PFSK-1 (cell line): Measurements from ENCODE around the gene GUCY1A2.

Experiments
- FOXP2 ChIP-seq: optimal IDR thresholded peaks from 2 replicates; pipeline ENCODE3; 2011; ENCODE audit warnings: borderline replicate concordance, control low read depth, inconsistent platforms; ENCODE audit not compliant: insufficient read depth; ENCODE audit errors: extremely low read length, extremely low read depth
- POLR2AphosphoS5 ChIP-seq: IDR thresholded peaks from 2 replicates; pipeline ENCODE4 v1.6.1; 2012; ENCODE audit warnings: low read depth, mild to moderate bottlenecking, control low read depth, low read length, moderate library complexity
- SIN3A ChIP-seq: IDR thresholded peaks from 2 replicates; pipeline ENCODE4 v1.6.1; 2012; ENCODE audit warnings: mild to moderate bottlenecking, low read length, moderate library complexity, borderline replicate concordance; ENCODE audit not compliant: insufficient read depth
- TAF1 ChIP-seq: IDR thresholded peaks from 2 replicates; pipeline ENCODE4 v1.6.1; 2012; ENCODE audit warnings: low read length, control low read depth, borderline replicate concordance; ENCODE audit not compliant: insufficient read depth
- TF ChIP-seq, protein P1 (sequence below), 2 experiments: IDR thresholded peaks; 2 replicates each; pipeline versions ENCODE4 v1.6.1 to v1.8.0; 2011 to 2012; ENCODE audit warnings: low read depth in 2 of 2, low read length in 2 of 2, control low read depth in 1 of 2, inconsistent platforms in 1 of 2, mild to moderate bottlenecking in 1 of 2, moderate library complexity in 1 of 2; ENCODE audit not compliant: insufficient read depth in 1 of 2

Gene GUCY1A2

DNA sequence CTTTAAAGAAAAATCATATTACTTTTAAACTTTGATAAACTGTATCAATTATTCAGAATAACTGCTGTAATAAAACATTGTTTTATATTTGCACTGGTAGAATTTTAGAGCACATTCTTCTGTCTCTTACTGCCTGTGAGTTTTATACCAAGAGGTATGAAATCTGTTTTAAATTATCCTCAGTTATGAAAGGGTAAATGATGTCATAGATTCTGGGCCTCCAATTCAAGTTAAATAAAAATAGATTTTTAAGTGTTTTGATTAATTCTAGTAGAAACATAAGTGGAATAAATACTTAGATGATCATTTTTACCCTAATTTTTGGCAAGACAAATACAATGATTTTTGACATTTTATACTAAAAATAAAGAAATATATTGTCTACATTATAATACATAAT, 93.0 kb downstream of the GUCY1A2 start:
- TF ChIP-seq TAF1 (no peak), POLR2AphosphoS5 (no peak), SIN3A (no peak)

DNA sequence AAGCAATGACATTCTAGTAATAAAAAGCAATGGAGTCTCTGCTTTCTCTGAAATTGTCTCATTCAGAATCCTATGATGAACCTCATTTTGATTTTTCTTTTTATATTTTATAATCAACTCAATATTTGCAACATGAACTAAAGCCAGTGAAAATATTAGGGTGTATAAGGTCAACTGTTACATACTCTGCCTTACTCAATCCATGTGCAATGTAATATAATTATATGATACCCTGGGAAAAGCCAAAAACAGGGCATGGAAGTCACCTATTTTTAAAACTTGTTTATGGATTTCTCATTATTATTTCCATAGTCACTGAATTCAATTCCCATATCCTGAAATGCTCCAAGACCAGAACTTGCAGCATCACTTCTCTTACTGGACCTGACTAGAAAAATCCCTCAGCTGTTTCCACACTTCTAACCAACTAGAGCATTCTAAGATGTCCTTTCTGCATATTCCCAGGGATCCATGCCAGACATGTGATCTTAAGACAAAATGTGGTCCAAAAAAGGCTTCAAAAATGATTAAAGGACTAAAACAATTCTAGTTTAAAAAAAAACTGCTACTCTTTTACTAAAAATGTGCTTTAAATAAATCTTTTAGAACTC, 97.3 kb downstream of the GUCY1A2 start:
- no peak for TF ChIP-seq FOXP2
- no peak for TF ChIP-seq TAF1
- TF ChIP-seq, protein P1, sequence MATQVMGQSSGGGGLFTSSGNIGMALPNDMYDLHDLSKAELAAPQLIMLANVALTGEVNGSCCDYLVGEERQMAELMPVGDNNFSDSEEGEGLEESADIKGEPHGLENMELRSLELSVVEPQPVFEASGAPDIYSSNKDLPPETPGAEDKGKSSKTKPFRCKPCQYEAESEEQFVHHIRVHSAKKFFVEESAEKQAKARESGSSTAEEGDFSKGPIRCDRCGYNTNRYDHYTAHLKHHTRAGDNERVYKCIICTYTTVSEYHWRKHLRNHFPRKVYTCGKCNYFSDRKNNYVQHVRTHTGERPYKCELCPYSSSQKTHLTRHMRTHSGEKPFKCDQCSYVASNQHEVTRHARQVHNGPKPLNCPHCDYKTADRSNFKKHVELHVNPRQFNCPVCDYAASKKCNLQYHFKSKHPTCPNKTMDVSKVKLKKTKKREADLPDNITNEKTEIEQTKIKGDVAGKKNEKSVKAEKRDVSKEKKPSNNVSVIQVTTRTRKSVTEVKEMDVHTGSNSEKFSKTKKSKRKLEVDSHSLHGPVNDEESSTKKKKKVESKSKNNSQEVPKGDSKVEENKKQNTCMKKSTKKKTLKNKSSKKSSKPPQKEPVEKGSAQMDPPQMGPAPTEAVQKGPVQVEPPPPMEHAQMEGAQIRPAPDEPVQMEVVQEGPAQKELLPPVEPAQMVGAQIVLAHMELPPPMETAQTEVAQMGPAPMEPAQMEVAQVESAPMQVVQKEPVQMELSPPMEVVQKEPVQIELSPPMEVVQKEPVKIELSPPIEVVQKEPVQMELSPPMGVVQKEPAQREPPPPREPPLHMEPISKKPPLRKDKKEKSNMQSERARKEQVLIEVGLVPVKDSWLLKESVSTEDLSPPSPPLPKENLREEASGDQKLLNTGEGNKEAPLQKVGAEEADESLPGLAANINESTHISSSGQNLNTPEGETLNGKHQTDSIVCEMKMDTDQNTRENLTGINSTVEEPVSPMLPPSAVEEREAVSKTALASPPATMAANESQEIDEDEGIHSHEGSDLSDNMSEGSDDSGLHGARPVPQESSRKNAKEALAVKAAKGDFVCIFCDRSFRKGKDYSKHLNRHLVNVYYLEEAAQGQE (IDR thresholded peaks at IDR 0.05; ENCODE audit: insufficient read depth in 1 of 2, low read depth in 2 of 2, low read length in 2 of 2): no peak
- TF ChIP-seq POLR2AphosphoS5: no peak
- TF ChIP-seq SIN3A: no peak

DNA sequence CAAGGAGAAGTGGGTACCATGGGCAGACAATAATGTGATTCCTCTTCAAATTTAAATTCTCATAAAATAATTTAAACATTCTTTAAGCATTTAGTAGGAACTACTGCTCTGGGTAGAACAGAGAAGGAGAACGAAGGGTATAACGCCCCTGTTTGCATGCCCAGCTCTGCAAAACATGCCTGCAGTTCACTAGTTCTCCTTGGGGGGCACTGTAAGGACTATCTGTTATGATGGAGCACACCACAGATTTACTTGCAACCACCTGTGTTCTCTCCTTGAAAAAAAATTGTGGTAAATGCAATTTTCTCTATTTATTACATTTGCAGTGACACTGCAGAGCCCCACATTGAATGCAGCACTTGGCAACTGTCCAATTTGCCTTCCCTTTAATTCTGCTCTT, 100.3 kb downstream of the GUCY1A2 start:
- TF ChIP-seq TAF1: no peak
- no peak for TF ChIP-seq POLR2AphosphoS5
- TF ChIP-seq, protein P1 (IDR thresholded peaks at IDR 0.05; ENCODE audit: insufficient read depth in 1 of 2, low read depth in 2 of 2, low read length in 2 of 2): no peak
- TF ChIP-seq FOXP2: no peak
- TF ChIP-seq SIN3A: no peak

DNA sequence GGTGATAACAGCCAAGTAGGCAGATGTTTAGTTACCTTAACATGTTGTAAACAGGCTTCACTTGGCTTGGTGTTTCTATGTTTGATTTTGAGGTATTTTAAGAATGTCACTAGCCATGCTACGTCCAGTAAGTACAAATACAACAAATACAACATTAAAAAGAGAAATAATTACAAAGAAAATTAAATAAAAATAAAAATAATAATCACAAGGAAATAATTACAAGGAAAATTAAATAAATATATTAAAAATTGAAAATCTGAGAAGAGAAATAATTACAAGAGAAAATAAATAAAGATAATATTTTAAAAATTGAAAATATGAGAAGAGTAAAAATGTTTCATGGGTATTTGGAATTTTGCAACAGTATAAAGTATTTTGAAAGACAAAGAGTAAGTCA, 103.9 kb downstream of the GUCY1A2 start:
- TF ChIP-seq FOXP2 (no peak), TAF1 (no peak), POLR2AphosphoS5 (no peak), SIN3A (no peak)
- TF ChIP-seq, protein P1 (IDR thresholded peaks at IDR 0.05; ENCODE audit: insufficient read depth in 1 of 2, low read depth in 2 of 2, low read length in 2 of 2): no peak

DNA sequence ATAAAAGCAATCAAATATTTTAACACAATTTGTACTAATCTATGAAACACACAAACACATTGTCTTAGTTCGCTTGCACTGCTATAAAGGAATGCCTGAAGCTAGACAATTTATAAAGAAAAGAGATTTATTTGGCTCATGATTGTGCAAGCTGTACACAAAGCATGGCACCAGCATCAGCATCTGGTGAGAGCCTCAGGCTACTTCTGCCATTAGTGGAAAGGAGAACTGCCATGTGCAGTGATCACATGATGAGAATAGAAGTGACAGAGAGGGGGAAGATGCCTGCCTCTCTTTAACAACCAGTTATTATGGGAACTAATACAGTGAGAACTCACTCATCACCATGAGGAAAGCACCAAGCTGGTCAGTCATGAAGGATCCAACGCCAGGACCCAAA, 105.1 kb downstream of the GUCY1A2 start:
- no peak for TF ChIP-seq FOXP2
- TF ChIP-seq SIN3A: no peak
- TF ChIP-seq TAF1: no peak
- TF ChIP-seq, protein P1 (IDR thresholded peaks at IDR 0.05; ENCODE audit: insufficient read depth in 1 of 2, low read depth in 2 of 2, low read length in 2 of 2): no peak
- TF ChIP-seq POLR2AphosphoS5: no peak
